GM20000 (cell line): ENCODE data around the gene SLC39A5.

ENCODE experiments used
- DNase-seq: peaks from one replicate; pipeline ENCODE4 v3.0.0; 2012; ENCODE audit warnings: low spot score
- CTCF ChIP-seq: IDR thresholded peaks from 2 replicates; pipeline ENCODE4 v1.5.1; 2012; ENCODE audit warnings: mild to moderate bottlenecking, control low read depth; ENCODE audit errors: extremely low read depth, missing control alignments

Gene SLC39A5

DNA sequence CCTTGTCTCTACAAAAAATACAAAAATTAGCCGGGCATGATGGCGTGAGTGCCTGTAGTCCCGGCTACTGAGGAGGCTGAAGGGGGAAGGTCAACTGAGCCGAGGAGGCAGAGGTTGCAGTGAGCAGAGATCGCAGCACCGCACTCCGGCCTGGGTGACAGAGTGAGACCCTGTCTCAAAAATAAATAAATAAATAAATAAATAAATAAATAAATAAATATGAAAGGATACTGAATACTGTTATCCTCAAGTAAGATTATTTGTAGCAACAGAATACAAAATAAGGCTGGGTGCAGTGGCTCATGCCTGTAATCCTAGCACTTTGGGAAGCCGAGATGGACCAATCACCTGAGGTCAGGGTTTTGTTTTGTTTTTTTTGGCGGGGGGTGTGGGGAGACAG is 10.0 kb upstream of the SLC39A5 start:
- DNase-seq = no peak
- TF ChIP-seq CTCF = no peak

GRCh38 chr12:56220611-56221231 is 9.1 kb upstream of the SLC39A5 start:
- DNase-seq = no peak
- TF ChIP-seq CTCF = no peak

DNA sequence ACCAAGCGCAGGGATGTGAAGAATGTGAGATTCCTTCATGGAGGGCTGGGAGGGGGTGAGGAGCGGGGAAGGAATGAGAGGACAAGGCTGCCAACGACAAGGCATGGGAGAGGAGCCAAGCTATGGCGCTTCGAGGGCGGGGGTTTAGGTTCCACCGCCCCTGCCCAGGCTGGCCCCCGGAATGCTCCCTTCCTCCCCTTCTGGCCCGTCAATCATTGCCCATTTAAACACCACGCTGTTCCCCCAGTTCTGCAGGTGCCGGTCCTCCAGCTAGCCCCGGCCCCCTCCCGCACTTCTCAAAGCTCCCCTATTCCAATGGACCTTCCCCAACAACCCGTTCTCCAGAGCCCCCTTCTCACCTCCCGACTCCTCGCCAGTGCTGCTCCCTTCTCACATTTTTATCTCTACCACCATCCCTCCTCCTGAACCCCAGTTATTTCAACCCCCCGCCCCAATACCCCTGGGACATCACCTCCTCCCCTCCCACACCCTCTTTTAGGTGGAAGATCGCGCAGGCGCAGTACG is 8.6 kb upstream of the SLC39A5 start:
- DNase-seq = no peak
- no peak for TF ChIP-seq CTCF

- TF ChIP-seq CTCF = no peak
- peak; percentile 96 for DNase-seq
These were observed 7.9 kb upstream of the SLC39A5 start, which contains the start of gene RNF41 for GRCh38 chr12:56221757-56222530. RNF41 (minus strand) TSS chr12:56221922; CDS start chr12:56214047, 7,875 bp downstream.

DNA sequence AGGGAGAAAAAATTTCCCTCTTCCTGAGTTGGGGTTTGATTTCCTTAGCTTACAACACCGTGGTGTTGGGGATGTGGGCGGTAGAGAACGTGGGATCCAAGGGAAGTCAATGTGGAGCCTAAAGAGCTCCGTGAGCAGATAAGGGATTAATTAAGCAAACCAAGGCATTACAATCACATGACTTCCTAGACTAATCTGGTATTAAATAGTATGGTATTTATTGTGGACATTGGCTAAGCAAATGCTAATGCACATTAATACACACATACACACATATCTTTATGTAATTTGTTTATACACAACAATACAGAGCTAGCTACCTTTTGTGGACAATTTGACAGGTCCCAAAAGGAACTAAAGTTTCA is 7.3 kb upstream of the SLC39A5 start:
- no peak for DNase-seq
- no peak for TF ChIP-seq CTCF

DNA sequence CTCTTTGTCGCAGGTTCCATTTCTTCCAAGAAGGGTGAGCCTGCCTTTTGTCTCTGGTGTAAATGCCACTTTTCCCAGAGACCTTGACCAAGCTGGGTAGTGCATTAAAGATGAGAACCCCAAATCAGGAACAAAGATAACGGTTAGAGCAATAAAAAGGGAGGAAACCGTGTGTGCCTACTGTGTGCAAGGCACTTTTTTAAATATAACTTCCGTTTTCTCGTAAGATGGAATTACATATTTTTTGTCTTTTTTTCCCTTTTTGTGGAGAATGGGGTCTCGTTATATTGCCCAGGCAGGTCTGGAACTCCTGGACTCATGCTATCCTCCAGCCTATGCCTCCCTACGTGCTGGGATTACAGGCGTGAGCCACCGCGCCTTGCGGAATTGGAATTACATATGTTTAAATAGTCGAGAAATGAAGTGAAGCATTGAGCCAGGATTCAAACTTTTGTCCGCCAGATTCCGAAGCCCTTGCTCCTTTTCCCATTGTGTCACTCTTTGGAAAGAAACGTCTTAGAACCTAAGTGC is 6.2 kb upstream of the SLC39A5 start:
- no peak for DNase-seq

More for the DNA sequence above, 6.2 kb upstream of the SLC39A5 start:
- TF ChIP-seq CTCF = no peak
